Glutamatergic neuron (in vitro differentiated cells): Measurements from ENCODE around the gene PKHD1. TPM values are rescaled to one million over a fixed set of nuclear protein-coding genes. Genes with fewer than 3 reads are reported as not detected.

ENCODE experiments used
- DNase-seq: peaks from one replicate; pipeline ENCODE4 v3.0.0; 2022
- H3K27ac Mint-ChIP-seq: one replicate; pipeline ENCODE4 v1.8.0; 2020; ENCODE audit warnings: mild to moderate bottlenecking, mixed read lengths, inconsistent platforms; ENCODE audit not compliant: unreplicated experiment
- H3K27me3 Mint-ChIP-seq: one replicate; pipeline ENCODE4 v1.8.0; 2020; ENCODE audit warnings: mild to moderate bottlenecking, moderate library complexity, mixed read lengths, inconsistent platforms; ENCODE audit not compliant: unreplicated experiment
- H3K36me3 Mint-ChIP-seq: one replicate; pipeline ENCODE4 v1.8.0; 2020; ENCODE audit warnings: mild to moderate bottlenecking, mixed read lengths, inconsistent platforms; ENCODE audit not compliant: unreplicated experiment
- H3K4me1 Mint-ChIP-seq: one replicate; pipeline ENCODE4 v1.8.0; 2020; ENCODE audit warnings: mild to moderate bottlenecking, low read depth, mixed read lengths, inconsistent platforms; ENCODE audit not compliant: unreplicated experiment
- H3K4me3 Mint-ChIP-seq: one replicate; pipeline ENCODE4 v1.8.0; 2020; ENCODE audit warnings: mild to moderate bottlenecking, mixed read lengths, inconsistent platforms; ENCODE audit not compliant: unreplicated experiment
- H3K9me3 Mint-ChIP-seq: one replicate; pipeline ENCODE4 v1.8.0; 2020; ENCODE audit warnings: mild to moderate bottlenecking, moderate library complexity, mixed read lengths, inconsistent platforms; ENCODE audit not compliant: unreplicated experiment
- total RNA-seq: library from RNA; stranded (reverse); fragmentation: NEBNext Ultra II Directional; extraction: Animal tissue kit (Norgen Biotek cat#: 25700); gene quantifications from one replicate; pipeline ENCODE4 v1.2.1, GENCODE V29; 2021; ENCODE audit not compliant: unreplicated experiment
- TF ChIP-seq, protein P1 (sequence below): fragments of 200-600 bp; sonication (generic); IDR thresholded peaks from one replicate; pipeline ENCODE4 v1.5.0; 2021; ENCODE audit not compliant: partially characterized antibody, unreplicated experiment

Gene PKHD1
- total RNA-seq, 1 donor from 2014 or later, result 0.02 TPM

DNA sequence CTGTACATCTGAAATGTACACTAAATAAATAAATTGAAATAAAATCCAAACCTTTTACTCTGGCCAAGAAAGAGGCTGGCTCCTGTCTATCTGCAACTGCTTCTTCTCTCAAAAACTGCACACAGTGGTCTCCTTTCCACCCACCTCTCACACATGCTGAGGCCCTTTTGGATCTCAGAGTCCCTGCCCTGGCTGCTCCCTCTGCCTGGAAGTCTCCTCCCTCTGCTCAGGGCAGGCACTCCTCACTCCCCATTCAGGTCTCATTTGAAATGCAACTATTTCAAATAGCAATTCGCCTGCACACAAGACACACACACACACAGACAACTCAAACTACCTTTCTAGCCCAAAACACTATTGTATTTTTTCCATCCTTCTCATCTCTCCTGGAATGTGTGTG lies 348.8 kb downstream of the PKHD1 start:
- Mint-ChIP-seq H3K27ac (no peak overlapping the region), H3K36me3 (no peaks in the 10 kb centered on the region), H3K4me3 (no peak overlapping the region), H3K27me3 (no peaks in the 10 kb centered on the region), H3K9me3 (no peaks in the 10 kb centered on the region), H3K4me1 (no peaks in the 10 kb centered on the region)
- TF ChIP-seq, protein P1, sequence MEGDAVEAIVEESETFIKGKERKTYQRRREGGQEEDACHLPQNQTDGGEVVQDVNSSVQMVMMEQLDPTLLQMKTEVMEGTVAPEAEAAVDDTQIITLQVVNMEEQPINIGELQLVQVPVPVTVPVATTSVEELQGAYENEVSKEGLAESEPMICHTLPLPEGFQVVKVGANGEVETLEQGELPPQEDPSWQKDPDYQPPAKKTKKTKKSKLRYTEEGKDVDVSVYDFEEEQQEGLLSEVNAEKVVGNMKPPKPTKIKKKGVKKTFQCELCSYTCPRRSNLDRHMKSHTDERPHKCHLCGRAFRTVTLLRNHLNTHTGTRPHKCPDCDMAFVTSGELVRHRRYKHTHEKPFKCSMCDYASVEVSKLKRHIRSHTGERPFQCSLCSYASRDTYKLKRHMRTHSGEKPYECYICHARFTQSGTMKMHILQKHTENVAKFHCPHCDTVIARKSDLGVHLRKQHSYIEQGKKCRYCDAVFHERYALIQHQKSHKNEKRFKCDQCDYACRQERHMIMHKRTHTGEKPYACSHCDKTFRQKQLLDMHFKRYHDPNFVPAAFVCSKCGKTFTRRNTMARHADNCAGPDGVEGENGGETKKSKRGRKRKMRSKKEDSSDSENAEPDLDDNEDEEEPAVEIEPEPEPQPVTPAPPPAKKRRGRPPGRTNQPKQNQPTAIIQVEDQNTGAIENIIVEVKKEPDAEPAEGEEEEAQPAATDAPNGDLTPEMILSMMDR, result no peak
- no peak for DNase-seq

DNA sequence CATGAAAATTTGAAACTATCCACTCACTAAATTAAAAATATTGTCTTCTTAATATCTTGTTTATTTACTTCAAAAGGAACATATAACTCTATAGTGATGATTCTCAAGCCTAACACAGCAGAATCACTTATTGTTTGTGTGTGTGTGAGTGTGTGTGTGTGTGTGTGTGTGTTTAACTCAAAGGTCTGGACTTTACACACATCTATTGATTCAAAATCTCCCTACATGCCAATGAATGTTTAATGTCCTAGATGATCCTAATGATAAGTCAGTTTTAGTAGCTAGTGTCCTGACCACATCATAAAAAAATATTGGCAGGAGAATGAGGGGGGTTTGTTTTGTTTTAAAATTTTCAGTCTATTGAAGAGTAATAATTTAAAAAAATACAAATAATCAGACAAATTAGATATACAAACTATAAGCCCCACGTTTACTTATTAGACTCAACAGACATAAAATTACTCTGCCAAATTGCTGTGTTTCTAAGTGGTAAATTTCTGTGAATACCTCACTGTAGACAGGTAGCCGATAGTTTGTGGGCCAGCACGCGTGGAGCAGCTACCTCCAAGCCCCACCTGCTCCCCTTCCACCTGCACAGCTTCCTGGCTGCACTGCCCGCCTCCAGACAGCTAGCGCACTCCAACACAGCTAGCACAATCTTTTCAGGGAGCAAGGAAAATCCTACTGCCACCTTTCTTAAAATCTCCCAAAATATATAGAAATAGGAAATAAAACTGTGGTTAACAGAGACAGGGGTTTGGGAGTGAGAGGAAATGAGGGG lies 349.6 kb downstream of the PKHD1 start:
- DNase-seq, result no peak
- Mint-ChIP-seq H3K27ac (no peak overlapping the region), H3K27me3 (no peaks in the 10 kb centered on the region), H3K4me3 (no peak overlapping the region), H3K36me3 (no peaks in the 10 kb centered on the region), H3K9me3 (no peaks in the 10 kb centered on the region), H3K4me1 (no peaks in the 10 kb centered on the region)
- TF ChIP-seq, protein P1, result no peak

DNA sequence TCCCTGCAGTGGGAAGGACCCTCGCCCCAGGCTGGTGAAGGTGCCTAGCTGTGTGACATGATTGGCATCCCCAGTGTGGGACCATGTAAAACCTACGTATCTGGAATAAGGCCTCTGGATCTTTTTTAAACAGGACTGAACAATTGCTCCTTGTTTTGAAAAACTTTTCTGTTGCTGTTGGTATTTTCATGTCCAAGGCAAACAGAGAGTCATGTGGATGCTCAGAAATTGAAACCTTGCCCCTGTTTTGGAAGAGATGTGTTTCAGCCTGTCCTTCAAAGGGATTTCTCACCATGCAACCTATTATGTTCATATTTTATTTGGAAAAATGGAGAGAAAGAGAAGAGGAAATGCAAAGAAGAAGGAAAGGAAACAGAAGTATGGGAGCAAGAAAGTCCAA lies 362.3 kb downstream of the PKHD1 start:
- Mint-ChIP-seq H3K36me3 (no peaks in the 10 kb centered on the region), H3K4me1 (no peaks in the 10 kb centered on the region), H3K27me3 (no peaks in the 10 kb centered on the region), H3K27ac (no peak overlapping the region), H3K4me3 (no peak overlapping the region), H3K9me3 (peaks cover 1% of the 10 kb centered on the region)
- DNase-seq, result no peak
- TF ChIP-seq, protein P1, result no peak

DNA sequence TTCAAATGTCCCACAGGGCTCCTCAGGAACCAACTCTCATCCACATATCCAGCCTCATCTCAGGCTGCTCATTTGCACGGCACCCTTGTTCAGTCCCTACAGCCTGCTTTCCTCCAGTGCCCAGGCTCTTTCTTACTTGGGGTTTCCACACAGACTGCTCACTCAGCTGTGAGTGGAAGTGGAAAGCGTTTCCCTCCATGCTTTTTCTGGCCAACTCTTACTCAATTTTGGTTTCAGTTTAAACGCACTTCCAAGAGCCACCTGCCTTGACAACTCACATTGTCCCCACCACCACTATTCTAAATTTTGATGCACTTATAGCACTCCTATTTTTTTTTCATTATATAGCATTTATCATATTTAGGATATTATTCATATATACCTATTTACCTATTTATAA lies 367.1 kb downstream of the PKHD1 start:
- Mint-ChIP-seq H3K36me3 (no peaks in the 10 kb centered on the region), H3K27me3 (no peaks in the 10 kb centered on the region), H3K27ac (no peak overlapping the region), H3K9me3 (no peaks in the 10 kb centered on the region), H3K4me1 (no peaks in the 10 kb centered on the region), H3K4me3 (no peak overlapping the region)
- no peak for DNase-seq
- TF ChIP-seq, protein P1, result no peak

DNA sequence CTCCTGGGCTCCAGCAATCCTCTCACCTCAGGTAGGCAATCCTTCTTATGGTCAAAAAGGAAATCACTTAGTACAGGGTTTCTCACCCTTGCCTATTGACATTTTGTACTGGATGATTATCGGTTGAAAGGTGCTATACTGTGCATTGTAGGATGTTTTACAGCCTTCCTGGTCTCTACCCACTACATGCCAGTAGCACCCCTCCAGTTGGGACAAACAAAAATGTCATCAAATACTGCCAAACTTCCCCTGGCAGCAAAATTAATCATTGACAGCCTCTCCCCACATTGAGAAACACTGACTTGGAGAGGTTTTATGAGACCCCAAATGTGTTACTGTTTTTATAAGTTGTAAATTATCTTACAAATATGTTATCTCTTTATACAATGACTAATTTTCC lies 368.1 kb downstream of the PKHD1 start:
- no peaks in the 10 kb centered on the region for H3K9me3 Mint-ChIP-seq
- no peaks in the 10 kb centered on the region for H3K36me3 Mint-ChIP-seq
- no peaks in the 10 kb centered on the region for H3K4me1 Mint-ChIP-seq
- no peak overlapping the region for H3K27ac Mint-ChIP-seq
- no peak overlapping the region for H3K4me3 Mint-ChIP-seq
- TF ChIP-seq, protein P1, result no peak
- no peak for DNase-seq
- no peaks in the 10 kb centered on the region for H3K27me3 Mint-ChIP-seq
